GM12872 (cell line): ENCODE measurements around the gene DNAH3.

Source experiments
- TF ChIP-seq, protein P1 (sequence below): IDR thresholded peaks from 3 replicates; pipeline ENCODE4 v1.5.1; 2011; ENCODE audit warnings: low read depth, mild to moderate bottlenecking, low read length, moderate library complexity; ENCODE audit not compliant: insufficient read depth

Gene DNAH3

DNA sequence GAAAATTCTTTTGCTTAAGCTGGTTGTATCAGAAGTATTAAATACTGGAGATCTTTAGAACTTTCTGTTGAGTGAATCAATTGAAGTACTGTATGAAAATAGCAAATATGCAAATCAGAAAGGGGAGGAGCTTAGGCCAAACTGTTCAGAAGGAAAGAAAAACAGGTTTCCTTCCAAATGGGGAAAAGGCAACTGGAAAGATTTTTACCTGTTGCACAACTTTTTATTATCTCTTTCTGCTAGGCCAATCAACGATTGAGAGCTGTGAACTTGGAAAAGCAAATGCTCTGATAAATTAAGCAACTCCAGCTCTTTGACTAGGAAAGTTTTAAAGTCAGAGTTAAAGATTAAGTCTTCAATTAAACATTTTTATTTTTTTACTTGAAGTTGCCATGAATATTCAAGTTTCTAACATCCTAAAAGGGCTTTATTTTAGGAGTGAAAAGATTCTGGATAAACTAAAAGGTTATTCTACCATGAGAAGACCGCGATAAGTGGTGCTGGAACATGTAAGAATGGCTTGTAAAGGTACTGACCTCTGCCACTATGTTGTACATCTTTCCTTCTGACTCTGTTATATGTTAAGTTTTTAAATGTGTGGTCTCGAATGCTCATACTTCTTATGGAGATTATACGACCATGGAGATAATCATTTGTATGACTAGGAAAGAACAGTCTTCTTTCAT is 266.9 kb downstream of the DNAH3 start:
- TF ChIP-seq, protein P1, sequence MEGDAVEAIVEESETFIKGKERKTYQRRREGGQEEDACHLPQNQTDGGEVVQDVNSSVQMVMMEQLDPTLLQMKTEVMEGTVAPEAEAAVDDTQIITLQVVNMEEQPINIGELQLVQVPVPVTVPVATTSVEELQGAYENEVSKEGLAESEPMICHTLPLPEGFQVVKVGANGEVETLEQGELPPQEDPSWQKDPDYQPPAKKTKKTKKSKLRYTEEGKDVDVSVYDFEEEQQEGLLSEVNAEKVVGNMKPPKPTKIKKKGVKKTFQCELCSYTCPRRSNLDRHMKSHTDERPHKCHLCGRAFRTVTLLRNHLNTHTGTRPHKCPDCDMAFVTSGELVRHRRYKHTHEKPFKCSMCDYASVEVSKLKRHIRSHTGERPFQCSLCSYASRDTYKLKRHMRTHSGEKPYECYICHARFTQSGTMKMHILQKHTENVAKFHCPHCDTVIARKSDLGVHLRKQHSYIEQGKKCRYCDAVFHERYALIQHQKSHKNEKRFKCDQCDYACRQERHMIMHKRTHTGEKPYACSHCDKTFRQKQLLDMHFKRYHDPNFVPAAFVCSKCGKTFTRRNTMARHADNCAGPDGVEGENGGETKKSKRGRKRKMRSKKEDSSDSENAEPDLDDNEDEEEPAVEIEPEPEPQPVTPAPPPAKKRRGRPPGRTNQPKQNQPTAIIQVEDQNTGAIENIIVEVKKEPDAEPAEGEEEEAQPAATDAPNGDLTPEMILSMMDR = no peak
